ENCODE measurements around the gene EXOC3L4.

DNA sequence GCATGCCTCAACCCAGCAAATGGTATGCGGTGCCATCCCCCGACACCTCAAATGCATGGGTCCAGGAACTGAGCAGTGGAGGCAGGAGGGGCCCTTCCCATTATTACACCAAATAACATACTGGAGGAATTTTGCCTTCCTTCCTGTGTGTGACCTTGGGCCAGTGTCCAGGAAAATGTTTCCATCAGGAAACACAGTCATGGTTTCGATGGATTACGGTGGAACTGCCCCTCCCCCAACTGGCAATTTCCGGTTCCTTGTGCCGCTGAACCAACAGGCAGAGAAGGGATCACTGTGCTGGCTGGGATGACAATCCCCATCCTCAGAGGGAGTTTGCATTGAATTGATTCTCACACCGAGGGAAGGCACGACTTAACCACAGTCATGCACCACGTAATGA, 28.1 kb upstream of the EXOC3L4 start:
- no peak for TF ChIP-seq FOSB (CRISPR knock-in tag; IDR thresholded peaks at IDR 0.05)
- TF ChIP-seq POLR2A (IDR thresholded peaks at IDR 0.05; ENCODE audit: low read length), result no peak
- TF ChIP-seq HOXA7 (CRISPR knock-in tag; IDR thresholded peaks at IDR 0.05), result no peak
- TF ChIP-seq, protein P1, sequence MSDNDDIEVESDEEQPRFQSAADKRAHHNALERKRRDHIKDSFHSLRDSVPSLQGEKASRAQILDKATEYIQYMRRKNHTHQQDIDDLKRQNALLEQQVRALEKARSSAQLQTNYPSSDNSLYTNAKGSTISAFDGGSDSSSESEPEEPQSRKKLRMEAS (IDR thresholded peaks at IDR 0.05), result no peak
- no peak for TF ChIP-seq HDAC2 (IDR thresholded peaks at IDR 0.05)
- TF ChIP-seq, protein P2, sequence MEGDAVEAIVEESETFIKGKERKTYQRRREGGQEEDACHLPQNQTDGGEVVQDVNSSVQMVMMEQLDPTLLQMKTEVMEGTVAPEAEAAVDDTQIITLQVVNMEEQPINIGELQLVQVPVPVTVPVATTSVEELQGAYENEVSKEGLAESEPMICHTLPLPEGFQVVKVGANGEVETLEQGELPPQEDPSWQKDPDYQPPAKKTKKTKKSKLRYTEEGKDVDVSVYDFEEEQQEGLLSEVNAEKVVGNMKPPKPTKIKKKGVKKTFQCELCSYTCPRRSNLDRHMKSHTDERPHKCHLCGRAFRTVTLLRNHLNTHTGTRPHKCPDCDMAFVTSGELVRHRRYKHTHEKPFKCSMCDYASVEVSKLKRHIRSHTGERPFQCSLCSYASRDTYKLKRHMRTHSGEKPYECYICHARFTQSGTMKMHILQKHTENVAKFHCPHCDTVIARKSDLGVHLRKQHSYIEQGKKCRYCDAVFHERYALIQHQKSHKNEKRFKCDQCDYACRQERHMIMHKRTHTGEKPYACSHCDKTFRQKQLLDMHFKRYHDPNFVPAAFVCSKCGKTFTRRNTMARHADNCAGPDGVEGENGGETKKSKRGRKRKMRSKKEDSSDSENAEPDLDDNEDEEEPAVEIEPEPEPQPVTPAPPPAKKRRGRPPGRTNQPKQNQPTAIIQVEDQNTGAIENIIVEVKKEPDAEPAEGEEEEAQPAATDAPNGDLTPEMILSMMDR (IDR thresholded peaks at IDR 0.05), result no peak
- no peak for TF ChIP-seq ZSCAN20 (CRISPR knock-in tag; IDR thresholded peaks at IDR 0.05)
- TF ChIP-seq EP300 (IDR thresholded peaks at IDR 0.05), result no peak
- no peak for TF ChIP-seq RFX5 (IDR thresholded peaks at IDR 0.05)
- TF ChIP-seq CHD2 (IDR thresholded peaks at IDR 0.05; ENCODE audit: low read length, partially characterized antibody), result no peak
- TF ChIP-seq HES2 (IDR thresholded peaks at IDR 0.05), result no peak
